HCT116 (cell line): ENCODE results near the gene ALOXE3. TPM values are rescaled to one million over a fixed set of nuclear protein-coding genes. Genes with fewer than 3 reads are reported as not detected.

Experiments used
- ATAC-seq: fragments of 200-7000 bp; cut with Tn5 transposase; 2 replicates; pipeline ENCODE4 v1.9.1; 2020; ENCODE audit warnings: mild to moderate bottlenecking, moderate library complexity
- BruUV-seq: library from RNA; stranded (reverse); fragments of 400-500 nt; replicated peaks from 2 replicates; lab custom pipeline; 2021; lab: Mats Ljungman, UMichigan
- CTCF ChIA-PET: fragments of 300-600 bp; sonication (Branson Sonifier 250); formaldehyde crosslinking; loops from one replicate; lab custom pipeline; 2021; ENCODE audit warnings: antibody characterized with exemption; lab: Charles Lee
- POLR2A ChIA-PET: fragments of 300-600, 350-600 bp; sonication (Branson Sonifier 250); formaldehyde crosslinking; loops from one replicate; lab custom pipeline; 2021; ENCODE audit warnings: antibody characterized with exemption; lab: Charles Lee
- RAD21 ChIA-PET, 2 experiments: fragments of 300-600 bp; sonication (Branson Sonifier 250); formaldehyde crosslinking; loops; one replicate each; lab custom pipeline; 2023; ENCODE audit warnings: low total read pairs in 2 of 2; ENCODE audit not compliant: uncharacterized antibody in 2 of 2, unreplicated experiment in 2 of 2, low non-redundant PET in 1 of 2; lab: Charles Lee
- DNase-seq: peaks from one replicate; pipeline ENCODE4 v3.0.0-alpha.2; 2010; ENCODE audit warnings: low read depth, low spot score
- H2AFZ ChIP-seq: fragments of 200-600 bp; shearing (Covaris generic), sonication (generic); 2 replicates; pipeline ENCODE4 v1.6.1; 2017; ENCODE audit warnings: low read depth, mixed run types, mixed read lengths, antibody characterized with exemption, low read length; ENCODE audit not compliant: poor library complexity, severe bottlenecking
- H3K27ac ChIP-seq: 2 replicates; pipeline ENCODE4 v1.5.1; 2012; ENCODE audit warnings: low read depth, low read length
- H3K27me3 ChIP-seq: fragments of 200-600 bp; sonication (generic); 2 replicates; pipeline ENCODE4 v1.6.1; 2016; ENCODE audit warnings: mixed run types, low read length, mixed read lengths; ENCODE audit not compliant: insufficient read depth
- H3K36me3 ChIP-seq, 2 experiments: fragments of 200-500 bp in 1 of 2; fragments of 200-600 bp in 1 of 2; sonication (Bioruptor generic) in 1 of 2; sonication (generic) in 1 of 2; 2 replicates each; pipeline versions ENCODE4 v1.5.1 to v1.6.1; 2014 to 2016; ENCODE audit warnings: low read length in 2 of 2, inconsistent platforms in 1 of 2, mixed read lengths in 1 of 2, mixed run types in 1 of 2; ENCODE audit not compliant: insufficient read depth in 2 of 2, control insufficient read depth in 1 of 2
- H3K4me1 ChIP-seq, 2 experiments: fragments of 200-600 bp in 1 of 2; sonication (generic) in 1 of 2; 2 replicates each; pipeline versions ENCODE4 v1.5.1 to v1.6.1; 2012 to 2017; ENCODE audit warnings: low read length in 2 of 2, inconsistent platforms in 1 of 2, mild to moderate bottlenecking in 1 of 2, mixed read lengths in 1 of 2, mixed run types in 1 of 2, moderate library complexity in 1 of 2; ENCODE audit not compliant: insufficient read depth in 2 of 2, control insufficient read depth in 1 of 2
- H3K4me2 ChIP-seq: fragments of 200-600 bp; sonication (generic); 2 replicates; pipeline ENCODE4 v1.6.1; 2017; ENCODE audit warnings: mixed run types, low read length, mixed read lengths
- H3K4me3 ChIP-seq, 2 experiments: fragments of 200-600 bp in 1 of 2; sonication (generic) in 1 of 2; replicated peaks in 1 of 2; 2 replicates each; pipeline ENCODE4 v1.5.1; 2011 to 2016; ENCODE audit warnings: low read length in 2 of 2, control low read depth in 1 of 2, low read depth in 1 of 2, mild to moderate bottlenecking in 1 of 2, mixed read lengths in 1 of 2, mixed run types in 1 of 2
- H3K79me2 ChIP-seq: fragments of 200-600 bp; sonication (generic); 2 replicates; pipeline ENCODE4 v1.6.1; 2017; ENCODE audit warnings: mild to moderate bottlenecking, mixed run types, low read length, moderate library complexity, mixed read lengths; ENCODE audit not compliant: insufficient read depth
- H3K9ac ChIP-seq: fragments of 200-600 bp; sonication (generic); 2 replicates; pipeline ENCODE4 v1.6.1; 2016; ENCODE audit warnings: low read length, mixed read lengths
- H3K9me2 ChIP-seq: fragments of 200-600 bp; sonication (generic), shearing (Covaris generic); 2 replicates; pipeline ENCODE4 v1.6.1; 2017; ENCODE audit warnings: mixed run types, mild to moderate bottlenecking, moderate library complexity; ENCODE audit not compliant: insufficient read depth
- H3K9me3 ChIP-seq, 2 experiments: fragments of 200-500 bp in 1 of 2; fragments of 200-600 bp in 1 of 2; sonication (Bioruptor generic) in 1 of 2; sonication (generic) in 1 of 2; 2 replicates each; pipeline ENCODE4 v1.6.1; 2014 to 2017; ENCODE audit warnings: low read length in 2 of 2, mixed read lengths in 2 of 2, inconsistent platforms in 1 of 2, low read depth in 1 of 2, mild to moderate bottlenecking in 1 of 2, mixed run types in 1 of 2, moderate library complexity in 1 of 2; ENCODE audit not compliant: control insufficient read depth in 1 of 2, insufficient read depth in 1 of 2
- H4K20me1 ChIP-seq: fragments of 200-600 bp; sonication (generic), shearing (Covaris generic); 2 replicates; pipeline ENCODE4 v1.6.1; 2017; ENCODE audit warnings: mixed run types, mild to moderate bottlenecking, moderate library complexity; ENCODE audit not compliant: insufficient read depth
- CEBPB ChIP-seq: IDR thresholded peaks from 2 replicates; pipeline ENCODE4 v1.6.1; 2012; ENCODE audit warnings: low read depth
- CTCF ChIP-seq, 3 experiments: fragments of 200-600 bp in 1 of 3; sonication (generic) in 1 of 3; IDR thresholded peaks in 2 of 3; conservative IDR thresholded peaks in 1 of 3; 2 replicates each; pipeline ENCODE4 v1.5.1; 2012 to 2017; ENCODE audit warnings: low read depth in 2 of 3, low read length in 2 of 3, antibody characterized with exemption in 1 of 3, borderline replicate concordance in 1 of 3, control low read depth in 1 of 3, mild to moderate bottlenecking in 1 of 3, mixed read lengths in 1 of 3, mixed run types in 1 of 3, moderate library complexity in 1 of 3; ENCODE audit not compliant: insufficient read depth in 1 of 3
- EGR1 ChIP-seq: IDR thresholded peaks from 2 replicates; pipeline ENCODE4 v1.6.1; 2012; ENCODE audit warnings: low read depth
- EZH2 ChIP-seq: fragments of 200-600 bp; sonication (generic); IDR thresholded peaks from 2 replicates; pipeline ENCODE4 v1.6.1; 2017; ENCODE audit warnings: antibody characterized with exemption, mixed run types
- JUND ChIP-seq: IDR thresholded peaks from 2 replicates; pipeline ENCODE4 v1.6.1; 2012
- MAX ChIP-seq: IDR thresholded peaks from 2 replicates; pipeline ENCODE4 v1.6.1; 2012
- POLR2AphosphoS5 ChIP-seq: IDR thresholded peaks from 2 replicates; pipeline ENCODE4 v1.6.1; 2011; ENCODE audit warnings: mild to moderate bottlenecking, low read depth, low read length, moderate library complexity
- RAD21 ChIP-seq: IDR thresholded peaks from 2 replicates; pipeline ENCODE4 v1.6.1; 2012; ENCODE audit warnings: low read depth, mild to moderate bottlenecking
- REST ChIP-seq: IDR thresholded peaks from 2 replicates; pipeline ENCODE4 v1.6.1; 2012; ENCODE audit warnings: low read depth
- SP1 ChIP-seq: IDR thresholded peaks from 2 replicates; pipeline ENCODE4 v1.6.1; 2012; ENCODE audit warnings: low read depth
- SRF ChIP-seq: IDR thresholded peaks from 2 replicates; pipeline ENCODE4 v1.6.1; 2012; ENCODE audit warnings: low read depth
- TCF7L2 ChIP-seq: IDR thresholded peaks from 2 replicates; pipeline ENCODE4 v1.7.0; 2011; ENCODE audit warnings: borderline replicate concordance, inconsistent platforms; ENCODE audit not compliant: insufficient read depth, insufficient read length; ENCODE audit errors: extremely low read depth
- YY1 ChIP-seq: IDR thresholded peaks from 2 replicates; pipeline ENCODE4 v1.6.1; 2011; ENCODE audit warnings: low read length, low read depth, moderate library complexity, mild to moderate bottlenecking; ENCODE audit not compliant: insufficient replicate concordance; ENCODE audit errors: extremely low read depth
- ZBTB33 ChIP-seq: IDR thresholded peaks from 2 replicates; pipeline ENCODE4 v1.6.1; 2011; ENCODE audit warnings: mild to moderate bottlenecking, low read length, moderate library complexity; ENCODE audit not compliant: insufficient replicate concordance; ENCODE audit errors: extremely low read depth
- ZFX ChIP-seq: fragments of 450-650 bp; IDR thresholded peaks from 2 replicates; pipeline ENCODE4 v1.6.1; 2017
- ZNF274 ChIP-seq: fragments of 200-500 bp; sonication (Bioruptor generic); IDR thresholded peaks from 2 replicates; pipeline ENCODE4 v1.6.1; 2014; ENCODE audit warnings: mild to moderate bottlenecking, low read depth, low read length, inconsistent platforms
- intact Hi-C: fragments of 100-400 bp; cut with micrococcal nuclease; formaldehyde crosslinking; loops from 2 replicates; pipeline ENCODE4 v1.10.0; 2022
- total RNA-seq: library from RNA; stranded (reverse); gene quantifications from one replicate; pipeline ENCODE4 v1.2.1, GENCODE V29; 2021; ENCODE audit not compliant: unreplicated experiment
- TF ChIP-seq, protein P1 (sequence below): IDR thresholded peaks from 2 replicates; pipeline ENCODE4 v1.6.1; 2012

ALOXE3 gene
- total RNA-seq, 1 experiment from 2014 or later: 3.5 TPM

DNA sequence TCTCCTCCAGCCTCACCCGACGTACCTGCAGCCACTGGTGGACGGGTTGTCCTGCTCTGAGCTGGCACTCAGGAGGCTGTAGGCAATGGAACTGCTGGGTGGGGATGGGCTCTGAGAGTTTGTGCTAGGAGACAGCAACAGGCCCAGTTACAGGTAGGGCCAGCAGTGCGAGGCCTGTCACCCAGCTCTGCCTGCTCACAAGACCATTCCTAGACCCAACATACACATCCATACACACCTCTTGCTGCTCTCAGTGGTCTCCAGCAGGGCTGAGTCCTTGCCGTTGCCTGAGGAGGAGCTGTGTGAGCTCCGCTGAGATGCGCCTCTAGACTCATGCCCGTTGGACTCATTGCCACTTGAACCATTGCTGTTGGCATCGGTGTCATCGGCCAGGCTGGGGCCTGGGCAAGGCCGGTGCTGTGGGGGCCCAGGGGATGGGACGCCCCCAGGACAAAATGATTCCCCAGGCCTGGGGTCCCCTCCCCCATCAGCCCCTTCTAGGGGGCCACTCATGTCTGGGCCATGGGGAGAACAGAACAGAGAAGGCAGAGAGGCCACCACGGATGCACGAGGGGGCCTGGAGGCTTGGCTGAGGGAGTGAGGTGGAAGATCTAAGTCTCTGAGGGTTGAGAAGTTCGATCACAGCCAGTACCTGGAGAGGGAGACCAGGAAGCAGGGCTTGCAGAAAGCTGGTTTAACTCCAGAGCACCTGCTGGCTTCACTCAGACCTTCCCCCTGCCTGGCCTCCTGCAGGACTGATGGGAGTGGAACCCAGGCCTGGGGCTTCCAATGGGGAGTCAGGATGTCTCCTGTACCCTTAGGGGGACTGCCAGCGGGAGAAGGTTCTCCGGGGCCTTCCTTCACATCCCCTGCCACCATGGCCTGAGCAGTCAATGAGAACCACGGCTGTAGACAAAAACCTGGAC lies 32.1 kb upstream of the ALOXE3 start:
- H3K36me3 ChIP-seq: peaks cover 40 to 50% of the 10 kb centered on the region in 2 experiments
- no peaks in the 10 kb centered on the region for H4K20me1 ChIP-seq
- peak overlapping the region; percentile 77 for H3K27ac ChIP-seq
- no peak overlapping the region for H2AFZ ChIP-seq
- ChIA-PET POLR2A (interaction anchor here (0.8 to 1.6 kb wide), 4 partner anchors 9 to 40 kb away, joined by 4 to 6 read pairs (median 4); partner anchors contain the start of gene BORCS6), CTCF (interaction anchor here (0.6 to 1.0 kb wide), 2 partner anchors 9 to 11 kb away, joined by 4 read pairs; no protein-coding TSS in a partner anchor), RAD21 (no interaction called here)
- ATAC-seq (peak; percentile 0; the same call in 1 of the 2 replicates), DNase-seq (no peak)
- BruUV-seq: no TSS peak
- peak overlapping the region; percentile 100 for H3K4me2 ChIP-seq
- H3K9me3 ChIP-seq: no peaks in the 10 kb centered on the region
- H3K9ac ChIP-seq: peak overlapping the region; percentile 99
- peaks cover 51% of the 10 kb centered on the region for H3K79me2 ChIP-seq
- intact Hi-C loops: no loop called here
- no peaks in the 10 kb centered on the region for H3K27me3 ChIP-seq
- H3K4me1 ChIP-seq: peaks cover 35 to 51% of the 10 kb centered on the region in 2 experiments
- H3K4me3 ChIP-seq: peak overlapping the region; percentile 85 to 91
- no peaks in the 10 kb centered on the region for H3K9me2 ChIP-seq
- TF ChIP-seq REST (no peak), CEBPB (no peak), EGR1 (no peak), RAD21 (no peak), POLR2AphosphoS5 (no peak; the same call in 1 of the 2 replicates), ZFX (no peak), MAX (no peak), SP1 (no peak), JUND (no peak), EZH2 (no peak), CTCF (IDR thresholded peaks at IDR 0.05 in 2 of 3, conservative IDR thresholded peaks at IDR 0.05 in 1 of 3; ENCODE audit: borderline replicate concordance in 1 of 3, insufficient read depth in 1 of 3, low read depth in 2 of 3, low read length in 2 of 3) (no peak), ZNF274 (no peak), YY1 (no peak), ZBTB33 (no peak), TCF7L2 (no peak), SRF (no peak)
- TF ChIP-seq, protein P1, sequence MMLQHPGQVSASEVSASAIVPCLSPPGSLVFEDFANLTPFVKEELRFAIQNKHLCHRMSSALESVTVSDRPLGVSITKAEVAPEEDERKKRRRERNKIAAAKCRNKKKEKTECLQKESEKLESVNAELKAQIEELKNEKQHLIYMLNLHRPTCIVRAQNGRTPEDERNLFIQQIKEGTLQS: no peak
